WTC11 (cell line): Measurements from ENCODE around the gene SYK.

Experiments used
- AFF4 ChIP-seq: sonication (generic); formaldehyde crosslinking; IDR thresholded peaks from 2 replicates; pipeline ENCODE4 v1.8.1; 2023; ENCODE audit warnings: mild to moderate bottlenecking, missing genetic modification reagents, borderline replicate concordance
- CDX4 ChIP-seq: fragments of 250-450 bp; sonication (Bioruptor Pico); IDR thresholded peaks from 2 replicates; pipeline ENCODE4 v1.9.0; 2021; ENCODE audit warnings: moderate library complexity, mild to moderate bottlenecking, inconsistent platforms, borderline replicate concordance
- CTCF ChIP-seq: fragments of 200-600 bp; IDR thresholded peaks from 2 replicates; pipeline ENCODE4 v1.8.0; 2022; ENCODE audit warnings: antibody characterized with exemption
- ETV6 ChIP-seq: sonication (generic); formaldehyde crosslinking; IDR thresholded peaks from 2 replicates; pipeline ENCODE4 v1.8.1; 2022; ENCODE audit warnings: mild to moderate bottlenecking, missing genetic modification reagents
- FOXK1 ChIP-seq: sonication (generic); formaldehyde crosslinking; IDR thresholded peaks from 2 replicates; pipeline ENCODE4 v1.8.0; 2022; ENCODE audit warnings: mild to moderate bottlenecking, moderate library complexity, missing genetic modification reagents
- USF2 ChIP-seq: sonication (generic); formaldehyde crosslinking; IDR thresholded peaks from 2 replicates; pipeline ENCODE4 v1.8.1; 2023; ENCODE audit warnings: mild to moderate bottlenecking, missing genetic modification reagents, moderate library complexity
- ZBTB43 ChIP-seq: sonication (generic); formaldehyde crosslinking; IDR thresholded peaks from 2 replicates; pipeline ENCODE4 v1.8.1; 2023; ENCODE audit warnings: mild to moderate bottlenecking, missing genetic modification reagents
- ZNF121 ChIP-seq: sonication (generic); formaldehyde crosslinking; IDR thresholded peaks from 2 replicates; pipeline ENCODE4 v1.8.0; 2023; ENCODE audit warnings: missing genetic modification reagents
- ZNF263 ChIP-seq: sonication (generic); formaldehyde crosslinking; IDR thresholded peaks from 2 replicates; pipeline ENCODE4 v1.8.1; 2022; ENCODE audit warnings: low read depth, mild to moderate bottlenecking, moderate library complexity, missing genetic modification reagents

- TF ChIP-seq ETV6 (no peak), CTCF (no peak), AFF4 (CRISPR knock-in tag) (no peak), FOXK1 (CRISPR knock-in tag) (no peak), ZNF121 (no peak), ZBTB43 (no peak), ZNF263 (CRISPR knock-in tag) (no peak), CDX4 (no peak), USF2 (CRISPR knock-in tag) (no peak)
Measured at GRCh38 chr9:90839183-90839728, 37.6 kb downstream of the SYK start.
